ENCODE results near the gene UBE2E2. TPM values are rescaled to one million over a fixed set of nuclear protein-coding genes. Genes with fewer than 3 reads are reported as not detected.

The UBE2E2 gene
- total RNA-seq, 1 experiment from 2014 or later = 64.3 TPM

- DNase-seq (ENCODE audit: unreplicated experiment) = peak; percentile 13
- no TSS peak for BruUV-seq (replicated peaks)
- TF ChIP-seq CTCF (IDR thresholded peaks at IDR 0.05; ENCODE audit: unreplicated experiment) = no peak
- ChIA-PET POLR2A (no interaction called here), CTCF (interaction anchor here (0.5 kb wide), 1 partner anchor 17 kb away, joined by 4 read pairs; no protein-coding TSS in a partner anchor)
- Mint-ChIP-seq H3K9me3 (ENCODE audit: unreplicated experiment) (no peaks in the 10 kb centered on the region), H3K36me3 (ENCODE audit: insufficient read depth, unreplicated experiment) (no peaks in the 10 kb centered on the region), H3K4me3 (ENCODE audit: unreplicated experiment) (no peak overlapping the region), H3K27me3 (ENCODE audit: insufficient read depth, unreplicated experiment) (no peaks in the 10 kb centered on the region), H3K27ac (ENCODE audit: low read depth, unreplicated experiment) (no peak overlapping the region), H3K4me1 (ENCODE audit: insufficient read depth, unreplicated experiment) (peaks cover 6% of the 10 kb centered on the region)
- intact Hi-C loops (cut with micrococcal nuclease) = no loop called here
These were observed 28.9 kb downstream of the UBE2E2 start for GRCh38 chr3:23232016-23232415.

GRCh38 chr3:23232854-23233253 lies 29.7 kb downstream of the UBE2E2 start:
- TF ChIP-seq CTCF (IDR thresholded peaks at IDR 0.05; ENCODE audit: unreplicated experiment) = no peak
- no peak for DNase-seq (ENCODE audit: unreplicated experiment)
- Mint-ChIP-seq H3K36me3 (ENCODE audit: insufficient read depth, unreplicated experiment) (no peaks in the 10 kb centered on the region), H3K4me3 (ENCODE audit: unreplicated experiment) (no peak overlapping the region), H3K27ac (ENCODE audit: low read depth, unreplicated experiment) (no peak overlapping the region), H3K27me3 (ENCODE audit: insufficient read depth, unreplicated experiment) (no peaks in the 10 kb centered on the region), H3K4me1 (ENCODE audit: insufficient read depth, unreplicated experiment) (peaks cover 6% of the 10 kb centered on the region), H3K9me3 (ENCODE audit: unreplicated experiment) (no peaks in the 10 kb centered on the region)
- intact Hi-C loops (cut with micrococcal nuclease) = no loop called here
- CTCF ChIA-PET = no interaction called here
- BruUV-seq (replicated peaks) = no TSS peak
- POLR2A ChIA-PET = no interaction called here

- Mint-ChIP-seq H3K27me3 (ENCODE audit: insufficient read depth, unreplicated experiment) (no peaks in the 10 kb centered on the region), H3K27ac (ENCODE audit: low read depth, unreplicated experiment) (no peak overlapping the region), H3K9me3 (ENCODE audit: unreplicated experiment) (no peaks in the 10 kb centered on the region), H3K36me3 (ENCODE audit: insufficient read depth, unreplicated experiment) (no peaks in the 10 kb centered on the region), H3K4me1 (ENCODE audit: insufficient read depth, unreplicated experiment) (peaks cover 6% of the 10 kb centered on the region), H3K4me3 (ENCODE audit: unreplicated experiment) (no peak overlapping the region)
- no peak for TF ChIP-seq CTCF (IDR thresholded peaks at IDR 0.05; ENCODE audit: unreplicated experiment)
- BruUV-seq (replicated peaks) = no TSS peak
- intact Hi-C loops (cut with micrococcal nuclease) = no loop called here
- POLR2A ChIA-PET = interaction anchor here (0.6 to 0.7 kb wide), 2 partner anchors 174 to 459 kb away, joined by 3 to 4 read pairs; no protein-coding TSS in a partner anchor
- CTCF ChIA-PET = interaction anchor here (0.9 kb wide), 1 partner anchor 16 kb away, joined by 6 read pairs; no protein-coding TSS in a partner anchor
- DNase-seq (ENCODE audit: unreplicated experiment) = no peak
These were observed 32.1 kb downstream of the UBE2E2 start for GRCh38 chr3:23235264-23235663.

- no peak for DNase-seq (ENCODE audit: unreplicated experiment)
- Mint-ChIP-seq H3K36me3 (ENCODE audit: insufficient read depth, unreplicated experiment) (no peaks in the 10 kb centered on the region), H3K27me3 (ENCODE audit: insufficient read depth, unreplicated experiment) (no peaks in the 10 kb centered on the region), H3K9me3 (ENCODE audit: unreplicated experiment) (no peaks in the 10 kb centered on the region), H3K4me3 (ENCODE audit: unreplicated experiment) (no peak overlapping the region), H3K27ac (ENCODE audit: low read depth, unreplicated experiment) (no peak overlapping the region), H3K4me1 (ENCODE audit: insufficient read depth, unreplicated experiment) (peaks cover 17% of the 10 kb centered on the region)
- CTCF ChIA-PET = no interaction called here
- POLR2A ChIA-PET = no interaction called here
- TF ChIP-seq CTCF (IDR thresholded peaks at IDR 0.05; ENCODE audit: unreplicated experiment) = no peak
- no TSS peak for BruUV-seq (replicated peaks)
- intact Hi-C loops (cut with micrococcal nuclease) = no loop called here
These were observed 33.8 kb downstream of the UBE2E2 start for GRCh38 chr3:23236890-23237289.

All from MCF 10A (cell line).